K562 (cell line): ENCODE measurements around the gene PLEKHG5. TPM values are rescaled to one million over a fixed set of nuclear protein-coding genes. Genes with fewer than 3 reads are reported as not detected.
A peak's percentile ranks its signal among the peaks of the same experiment; 100 is the strongest.

Source experiments
- BCOR ChIP-seq: fragments of 450-650 bp; IDR thresholded peaks from 2 replicates; pipeline ENCODE4 v1.6.1; 2016
- ERF ChIP-seq: fragments of 450-650 bp; formaldehyde crosslinking; IDR thresholded peaks from 2 replicates; pipeline ENCODE4 v1.4.0; 2020; ENCODE audit warnings: mild to moderate bottlenecking, mixed read lengths
- EZH2 ChIP-seq: IDR thresholded peaks from 2 replicates; pipeline ENCODE4 v1.6.1; 2012; ENCODE audit warnings: low read depth, mild to moderate bottlenecking, inconsistent platforms, low read length, borderline replicate concordance
- KAT7 ChIP-seq: sonication (generic); formaldehyde crosslinking; IDR thresholded peaks from 2 replicates; pipeline ENCODE4 v1.8.0; 2022; ENCODE audit warnings: missing genetic modification reagents, mild to moderate bottlenecking, borderline replicate concordance
- NFIX ChIP-seq: fragments of 250-450 bp; sonication (Bioruptor Pico); IDR thresholded peaks from 2 replicates; pipeline ENCODE4 v1.4.0; 2020; ENCODE audit warnings: low read depth, mild to moderate bottlenecking, moderate library complexity
- PHB2 ChIP-seq: fragments of 450-650 bp; IDR thresholded peaks from 2 replicates; pipeline ENCODE4 v1.6.1; 2017; ENCODE audit warnings: low read depth
- PTBP1 ChIP-seq: fragments of 200-400 bp; formaldehyde crosslinking; IDR thresholded peaks from 2 replicates; pipeline ENCODE4 v1.6.1; 2017; ENCODE audit warnings: low read depth, low read length
- TAF7 ChIP-seq: fragments of 450-650 bp; IDR thresholded peaks from 2 replicates; pipeline ENCODE4 v1.6.1; 2016; ENCODE audit warnings: missing genetic modification characterization, missing compliant biosample characterization
- ZFP36 ChIP-seq: fragments of 150-350 bp; IDR thresholded peaks from 2 replicates; pipeline ENCODE4 v1.6.1; 2018; ENCODE audit warnings: low read length, low read depth; ENCODE audit not compliant: partially characterized antibody
- ZMIZ1 ChIP-seq, 2 experiments: fragments of 150-350 bp in 1 of 2; IDR thresholded peaks; 2 replicates each; pipeline ENCODE4 v1.6.1; 2012 to 2016; ENCODE audit warnings: low read depth in 2 of 2, low read length in 2 of 2, mild to moderate bottlenecking in 1 of 2, moderate library complexity in 1 of 2
- ZNF133 ChIP-seq: fragments of 250-450 bp; sonication (Bioruptor Pico); IDR thresholded peaks from 2 replicates; pipeline ENCODE4 v1.4.0; 2020; ENCODE audit warnings: mild to moderate bottlenecking
- polyA plus RNA-seq, 8 experiments: library from polyadenylated mRNA; depleted of rRNA in 4 of 8; stranded (reverse) in 5 of 8; unstranded in 3 of 8; fragments of >200 nt; fragmentation: Nextera tagmentation in 2 of 8; fragmentation: Illumina TruSeq in 1 of 8; extraction: Ambion mirVana in 2 of 8; extraction: Trizol in 1 of 8; gene quantifications; 2 replicates each; pipeline versions ENCODE4 v1.2.1 to v1.2.3, GENCODE V29; 2011 to 2014; ENCODE audit warnings: inconsistent platforms in 1 of 8, missing spikeins in 1 of 8
- total RNA-seq, 7 experiments: library from RNA; depleted of rRNA in 6 of 7; stranded (reverse); fragments of >200 nt in 6 of 7; fragmentation: Illumina TruSeq in 2 of 7; extraction: Trizol in 2 of 7; gene quantifications; 2 replicates each; pipeline versions ENCODE4 v1.2.1 to v1.2.3, GENCODE V29; 2011 to 2021; ENCODE audit warnings: low replicate concordance in 1 of 7
- TF ChIP-seq, protein P1 (sequence below): fragments of 200-800 bp; sonication (Bioruptor generic); IDR thresholded peaks from 2 replicates; pipeline ENCODE4 v1.6.1; 2016; ENCODE audit warnings: missing genetic modification characterization, missing compliant biosample characterization
- TF ChIP-seq, protein P2 (sequence below): sonication (generic); formaldehyde crosslinking; IDR thresholded peaks from 2 replicates; pipeline ENCODE4 v1.8.0; 2023; ENCODE audit warnings: missing genetic modification reagents, mild to moderate bottlenecking, borderline replicate concordance

PLEKHG5 gene
- total and polyA plus RNA-seq, 9 of the 15 experiments (the other 6 are each of a cell fraction or from before 2014, with no cell fraction given) = 0.04 to 0.29 (median 0.09) TPM; not detected in 3

GRCh38 chr1:6495540-6496364 lies 4.3 kb upstream of the PLEKHG5 start (continued):
- TF ChIP-seq, protein P1, sequence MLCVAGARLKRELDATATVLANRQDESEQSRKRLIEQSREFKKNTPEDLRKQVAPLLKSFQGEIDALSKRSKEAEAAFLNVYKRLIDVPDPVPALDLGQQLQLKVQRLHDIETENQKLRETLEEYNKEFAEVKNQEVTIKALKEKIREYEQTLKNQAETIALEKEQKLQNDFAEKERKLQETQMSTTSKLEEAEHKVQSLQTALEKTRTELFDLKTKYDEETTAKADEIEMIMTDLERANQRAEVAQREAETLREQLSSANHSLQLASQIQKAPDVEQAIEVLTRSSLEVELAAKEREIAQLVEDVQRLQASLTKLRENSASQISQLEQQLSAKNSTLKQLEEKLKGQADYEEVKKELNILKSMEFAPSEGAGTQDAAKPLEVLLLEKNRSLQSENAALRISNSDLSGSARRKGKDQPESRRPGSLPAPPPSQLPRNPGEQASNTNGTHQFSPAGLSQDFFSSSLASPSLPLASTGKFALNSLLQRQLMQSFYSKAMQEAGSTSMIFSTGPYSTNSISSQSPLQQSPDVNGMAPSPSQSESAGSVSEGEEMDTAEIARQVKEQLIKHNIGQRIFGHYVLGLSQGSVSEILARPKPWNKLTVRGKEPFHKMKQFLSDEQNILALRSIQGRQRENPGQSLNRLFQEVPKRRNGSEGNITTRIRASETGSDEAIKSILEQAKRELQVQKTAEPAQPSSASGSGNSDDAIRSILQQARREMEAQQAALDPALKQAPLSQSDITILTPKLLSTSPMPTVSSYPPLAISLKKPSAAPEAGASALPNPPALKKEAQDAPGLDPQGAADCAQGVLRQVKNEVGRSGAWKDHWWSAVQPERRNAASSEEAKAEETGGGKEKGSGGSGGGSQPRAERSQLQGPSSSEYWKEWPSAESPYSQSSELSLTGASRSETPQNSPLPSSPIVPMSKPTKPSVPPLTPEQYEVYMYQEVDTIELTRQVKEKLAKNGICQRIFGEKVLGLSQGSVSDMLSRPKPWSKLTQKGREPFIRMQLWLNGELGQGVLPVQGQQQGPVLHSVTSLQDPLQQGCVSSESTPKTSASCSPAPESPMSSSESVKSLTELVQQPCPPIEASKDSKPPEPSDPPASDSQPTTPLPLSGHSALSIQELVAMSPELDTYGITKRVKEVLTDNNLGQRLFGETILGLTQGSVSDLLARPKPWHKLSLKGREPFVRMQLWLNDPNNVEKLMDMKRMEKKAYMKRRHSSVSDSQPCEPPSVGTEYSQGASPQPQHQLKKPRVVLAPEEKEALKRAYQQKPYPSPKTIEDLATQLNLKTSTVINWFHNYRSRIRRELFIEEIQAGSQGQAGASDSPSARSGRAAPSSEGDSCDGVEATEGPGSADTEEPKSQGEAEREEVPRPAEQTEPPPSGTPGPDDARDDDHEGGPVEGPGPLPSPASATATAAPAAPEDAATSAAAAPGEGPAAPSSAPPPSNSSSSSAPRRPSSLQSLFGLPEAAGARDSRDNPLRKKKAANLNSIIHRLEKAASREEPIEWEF (CRISPR knock-in tag) = no peak
- TF ChIP-seq BCOR (peak; percentile 54), ZFP36 (peak; percentile 28), ZNF133 (CRISPR knock-in tag) (no peak), NFIX (no peak), PTBP1 (no peak), ZMIZ1 (IDR thresholded peaks at IDR 0.05; ENCODE audit: low read depth in 2 of 2, low read length in 2 of 2) (no peak), PHB2 (no peak), KAT7 (CRISPR knock-in tag) (no peak), EZH2 (peak; percentile 24; the same call in 1 of the 2 replicates), ERF (CRISPR knock-in tag) (no peak), TAF7 (no peak)
- TF ChIP-seq, protein P2, sequence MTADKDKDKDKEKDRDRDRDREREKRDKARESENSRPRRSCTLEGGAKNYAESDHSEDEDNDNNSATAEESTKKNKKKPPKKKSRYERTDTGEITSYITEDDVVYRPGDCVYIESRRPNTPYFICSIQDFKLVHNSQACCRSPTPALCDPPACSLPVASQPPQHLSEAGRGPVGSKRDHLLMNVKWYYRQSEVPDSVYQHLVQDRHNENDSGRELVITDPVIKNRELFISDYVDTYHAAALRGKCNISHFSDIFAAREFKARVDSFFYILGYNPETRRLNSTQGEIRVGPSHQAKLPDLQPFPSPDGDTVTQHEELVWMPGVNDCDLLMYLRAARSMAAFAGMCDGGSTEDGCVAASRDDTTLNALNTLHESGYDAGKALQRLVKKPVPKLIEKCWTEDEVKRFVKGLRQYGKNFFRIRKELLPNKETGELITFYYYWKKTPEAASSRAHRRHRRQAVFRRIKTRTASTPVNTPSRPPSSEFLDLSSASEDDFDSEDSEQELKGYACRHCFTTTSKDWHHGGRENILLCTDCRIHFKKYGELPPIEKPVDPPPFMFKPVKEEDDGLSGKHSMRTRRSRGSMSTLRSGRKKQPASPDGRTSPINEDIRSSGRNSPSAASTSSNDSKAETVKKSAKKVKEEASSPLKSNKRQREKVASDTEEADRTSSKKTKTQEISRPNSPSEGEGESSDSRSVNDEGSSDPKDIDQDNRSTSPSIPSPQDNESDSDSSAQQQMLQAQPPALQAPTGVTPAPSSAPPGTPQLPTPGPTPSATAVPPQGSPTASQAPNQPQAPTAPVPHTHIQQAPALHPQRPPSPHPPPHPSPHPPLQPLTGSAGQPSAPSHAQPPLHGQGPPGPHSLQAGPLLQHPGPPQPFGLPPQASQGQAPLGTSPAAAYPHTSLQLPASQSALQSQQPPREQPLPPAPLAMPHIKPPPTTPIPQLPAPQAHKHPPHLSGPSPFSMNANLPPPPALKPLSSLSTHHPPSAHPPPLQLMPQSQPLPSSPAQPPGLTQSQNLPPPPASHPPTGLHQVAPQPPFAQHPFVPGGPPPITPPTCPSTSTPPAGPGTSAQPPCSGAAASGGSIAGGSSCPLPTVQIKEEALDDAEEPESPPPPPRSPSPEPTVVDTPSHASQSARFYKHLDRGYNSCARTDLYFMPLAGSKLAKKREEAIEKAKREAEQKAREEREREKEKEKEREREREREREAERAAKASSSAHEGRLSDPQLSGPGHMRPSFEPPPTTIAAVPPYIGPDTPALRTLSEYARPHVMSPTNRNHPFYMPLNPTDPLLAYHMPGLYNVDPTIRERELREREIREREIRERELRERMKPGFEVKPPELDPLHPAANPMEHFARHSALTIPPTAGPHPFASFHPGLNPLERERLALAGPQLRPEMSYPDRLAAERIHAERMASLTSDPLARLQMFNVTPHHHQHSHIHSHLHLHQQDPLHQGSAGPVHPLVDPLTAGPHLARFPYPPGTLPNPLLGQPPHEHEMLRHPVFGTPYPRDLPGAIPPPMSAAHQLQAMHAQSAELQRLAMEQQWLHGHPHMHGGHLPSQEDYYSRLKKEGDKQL (CRISPR knock-in tag) = no peak
